IMR-90 (cell line): ENCODE measurements around the gene STK32A. TPM values are rescaled to one million over a fixed set of nuclear protein-coding genes. Genes with fewer than 3 reads are reported as not detected.

Source experiments
- ATAC-seq: fragments of 200-7000 bp; cut with Tn5 transposase; 2 replicates; pipeline ENCODE4 v1.9.1; 2020; ENCODE audit warnings: low read depth, mild to moderate bottlenecking, moderate library complexity
- BruUV-seq: library from RNA; stranded (reverse); fragments of 400-500 nt; replicated peaks from 2 replicates; lab custom pipeline; 2021; lab: Mats Ljungman, UMichigan
- CTCF ChIA-PET: fragments of 300-600 bp; formaldehyde crosslinking; extraction: SDS; loops from one replicate; lab custom pipeline; 2021; ENCODE audit warnings: antibody characterized with exemption; lab: Yijun Ruan, JAX
- POLR2A ChIA-PET: fragments of 300-600 bp; sonication (Branson Sonifier 250); formaldehyde crosslinking; loops from one replicate; lab custom pipeline; 2022; ENCODE audit warnings: antibody characterized with exemption; ENCODE audit not compliant: unreplicated experiment; lab: Charles Lee
- DNase-seq: peaks from one replicate; pipeline ENCODE4 v3.0.0; 2013
- H2AFZ ChIP-seq: replicated peaks from 2 replicates; pipeline ENCODE3; 2013; ENCODE audit warnings: low read length, mild to moderate bottlenecking; ENCODE audit not compliant: poor library complexity
- H2AK5ac ChIP-seq: 2 replicates; pipeline ENCODE4 v1.6.1; 2013; ENCODE audit warnings: low read depth, low read length, inconsistent platforms
- H2AK9ac ChIP-seq: replicated peaks from 2 replicates; pipeline ENCODE3; 2013; ENCODE audit warnings: mild to moderate bottlenecking, low read depth, low read length, moderate library complexity; ENCODE audit not compliant: poor library complexity
- H2BK120ac ChIP-seq: 2 replicates; pipeline ENCODE4 v1.6.1; 2013; ENCODE audit warnings: low read depth, low read length, inconsistent platforms
- H2BK15ac ChIP-seq: 3 replicates; pipeline ENCODE4 v1.6.1; 2013; ENCODE audit warnings: low read depth, low read length, inconsistent platforms
- H2BK20ac ChIP-seq: 2 replicates; pipeline ENCODE4 v1.6.1; 2013; ENCODE audit warnings: low read depth, mild to moderate bottlenecking, inconsistent platforms, low read length, moderate library complexity
- H2BK5ac ChIP-seq: 2 replicates; pipeline ENCODE4 v1.6.1; 2013; ENCODE audit warnings: mild to moderate bottlenecking, low read depth, low read length, inconsistent platforms; ENCODE audit not compliant: poor library complexity, severe bottlenecking
- H3K14ac ChIP-seq: replicated peaks from 2 replicates; pipeline ENCODE4 v1.6.1; 2013; ENCODE audit warnings: low read depth, low read length, inconsistent platforms
- H3K18ac ChIP-seq: 2 replicates; pipeline ENCODE4 v1.6.1; 2013; ENCODE audit warnings: low read depth, low read length, control low read depth
- H3K23ac ChIP-seq: 2 replicates; pipeline ENCODE4 v1.6.1; 2013; ENCODE audit warnings: low read depth, low read length, inconsistent platforms
- H3K27ac ChIP-seq: 2 replicates; pipeline ENCODE4 v1.5.1; 2013; ENCODE audit warnings: mild to moderate bottlenecking, control low read depth, low read length; ENCODE audit not compliant: insufficient read depth
- H3K27me3 ChIP-seq: 2 replicates; pipeline ENCODE4 v1.6.1; 2013; ENCODE audit warnings: low read length; ENCODE audit not compliant: control insufficient read depth, insufficient read depth
- H3K36me3 ChIP-seq: 2 replicates; pipeline ENCODE4 v1.6.1; 2013; ENCODE audit warnings: low read length, mixed read lengths; ENCODE audit not compliant: control insufficient read depth, insufficient read depth
- H3K4ac ChIP-seq: 2 replicates; pipeline ENCODE4 v1.6.1; 2013; ENCODE audit warnings: low read depth, low read length, inconsistent platforms
- H3K4me1 ChIP-seq: 2 replicates; pipeline ENCODE4 v1.6.1; 2013; ENCODE audit warnings: low read length, mixed read lengths; ENCODE audit not compliant: control insufficient read depth, insufficient read depth
- H3K4me2 ChIP-seq: 2 replicates; pipeline ENCODE4 v1.6.1; 2013; ENCODE audit warnings: low read depth, mild to moderate bottlenecking, control low read depth, low read length, moderate library complexity
- H3K4me3 ChIP-seq: 2 replicates; pipeline ENCODE4 v1.5.1; 2013; ENCODE audit warnings: low read depth, mild to moderate bottlenecking, control low read depth, low read length, moderate library complexity; ENCODE audit not compliant: insufficient read depth
- H3K56ac ChIP-seq: 2 replicates; pipeline ENCODE4 v1.6.1; 2013; ENCODE audit warnings: low read length, inconsistent platforms; ENCODE audit not compliant: insufficient read depth; ENCODE audit errors: extremely low read depth
- H3K79me1 ChIP-seq, 2 experiments: 2 replicates each; pipeline ENCODE4 v1.6.1; 2013; ENCODE audit warnings: low read length in 2 of 2, inconsistent platforms in 1 of 2, low read depth in 1 of 2
- H3K9ac ChIP-seq: 2 replicates; pipeline ENCODE4 v1.6.1; 2013; ENCODE audit warnings: low read depth, low read length, control low read depth
- H3K9me1 ChIP-seq: 2 replicates; pipeline ENCODE4 v1.6.1; 2013; ENCODE audit warnings: low read length, inconsistent platforms; ENCODE audit not compliant: insufficient read depth
- H3K9me3 ChIP-seq: 2 replicates; pipeline ENCODE4 v1.6.1; 2013; ENCODE audit warnings: low read length; ENCODE audit not compliant: control insufficient read depth, insufficient read depth
- H4K20me1 ChIP-seq: 2 replicates; pipeline ENCODE4 v1.6.1; 2013; ENCODE audit warnings: low read length, inconsistent platforms; ENCODE audit not compliant: insufficient read depth
- H4K5ac ChIP-seq: 2 replicates; pipeline ENCODE4 v1.6.1; 2013; ENCODE audit warnings: mild to moderate bottlenecking, low read depth, low read length, control low read depth
- H4K8ac ChIP-seq, 2 experiments: 2 replicates each; pipeline ENCODE4 v1.6.1; 2013; ENCODE audit warnings: low read depth in 2 of 2, low read length in 2 of 2, control low read depth in 1 of 2, inconsistent platforms in 1 of 2
- H4K91ac ChIP-seq: 2 replicates; pipeline ENCODE4 v1.6.1; 2013; ENCODE audit warnings: low read depth, low read length, inconsistent platforms; ENCODE audit not compliant: insufficient read depth
- BHLHE40 ChIP-seq: fragments of 150-350 bp; IDR thresholded peaks from 2 replicates; pipeline ENCODE4 v1.6.1; 2016; ENCODE audit warnings: mild to moderate bottlenecking, low read depth, low read length
- ELK1 ChIP-seq: fragments of 150-350 bp; IDR thresholded peaks from 2 replicates; pipeline ENCODE4 v1.6.1; 2016; ENCODE audit warnings: low read depth, mild to moderate bottlenecking, low read length, moderate library complexity, borderline replicate concordance
- MAFK ChIP-seq: IDR thresholded peaks from 2 replicates; pipeline ENCODE4 v1.6.1; 2012; ENCODE audit warnings: low read depth, low read length, improper control_type of control experiment
- POLR2A ChIP-seq: IDR thresholded peaks from 2 replicates; pipeline ENCODE4 v1.6.1; 2012; ENCODE audit warnings: mild to moderate bottlenecking, low read depth, low read length
- RAD21 ChIP-seq: IDR thresholded peaks from 2 replicates; pipeline ENCODE4 v1.6.1; 2012; ENCODE audit warnings: low read length, improper control_type of control experiment
- RCOR1 ChIP-seq: IDR thresholded peaks from 2 replicates; pipeline ENCODE4 v1.6.1; 2012; ENCODE audit warnings: mild to moderate bottlenecking, low read length, improper control_type of control experiment; ENCODE audit not compliant: insufficient replicate concordance
- SMC3 ChIP-seq: fragments of 150-350 bp; IDR thresholded peaks from 2 replicates; pipeline ENCODE4 v1.6.1; 2016; ENCODE audit warnings: low read depth, mild to moderate bottlenecking, antibody characterized with exemption, low read length, moderate library complexity
- USF2 ChIP-seq: fragments of 150-350 bp; IDR thresholded peaks from 2 replicates; pipeline ENCODE4 v1.6.1; 2017; ENCODE audit warnings: mild to moderate bottlenecking, antibody characterized with exemption, low read length, low read depth
- WGBS, 2 experiments: methylation state at CpG; one replicate each; pipeline versions ENCODE4 v1.1.5 to v1.1.7; 2013; ENCODE audit warnings: missing lambda C conversion rate in 2 of 2; ENCODE audit not compliant: insufficient read length in 1 of 2; ENCODE audit errors: extremely low coverage in 2 of 2; 5-methylcytosine and 5-hydroxymethylcytosine counted together
- dilution Hi-C: fragments of 300-500 bp; cut with HindIII; formaldehyde crosslinking; loops from one replicate; pipeline ENCODE4 v1.14.3; 2018; ENCODE audit warnings: low sequenced_read_pairs; ENCODE audit not compliant: unreplicated experiment
- in situ Hi-C: fragments of 300-500 bp; cut with MboI; formaldehyde crosslinking; loops from 3 replicates; pipeline ENCODE4 v1.14.3; 2019; ENCODE audit warnings: low sequenced_read_pairs, inconsistent platforms, mixed read lengths
- intact Hi-C: fragments of 100-400 bp; cut with micrococcal nuclease; formaldehyde crosslinking; loops from 2 replicates; pipeline ENCODE4 v1.10.0; 2022
- polyA plus RNA-seq, 3 experiments: library from polyadenylated mRNA; depleted of rRNA; stranded (reverse); fragments of >200 nt; gene quantifications; 2 replicates each; pipeline ENCODE4 v1.2.3, GENCODE V29; 2012; ENCODE audit warnings: low replicate concordance in 1 of 3
- total RNA-seq: library from RNA; depleted of rRNA; stranded (reverse); fragments of >200 nt; gene quantifications from 2 replicates; pipeline ENCODE4 v1.2.3, GENCODE V29; 2012

STK32A gene
- total and polyA plus RNA-seq, 2 of the 4 experiments (the other 2 are of a cell fraction) = 0.12 to 0.18 TPM

GRCh38 chr5:147203213-147203612 lies 31.6 kb upstream of the STK32A start:
- Histone ChIP-seq H2AK5ac (no peak overlapping the region), H4K20me1 (no peaks in the 10 kb centered on the region), H4K8ac (no peak overlapping the region), H3K4me2 (no peak overlapping the region), H3K4me1 (no peaks in the 10 kb centered on the region), H3K9ac (no peak overlapping the region), H3K27ac (no peak overlapping the region), H2BK20ac (no peak overlapping the region), H3K23ac (no peak overlapping the region), H3K27me3 (no peaks in the 10 kb centered on the region), H3K36me3 (no peaks in the 10 kb centered on the region), H4K91ac (no peak overlapping the region), H3K56ac (no peak overlapping the region), H2BK15ac (no peak overlapping the region), H3K9me3 (no peaks in the 10 kb centered on the region), H2AFZ (no peak overlapping the region), H2BK5ac (no peak overlapping the region), H3K14ac (no peak overlapping the region), H3K4me3 (no peak overlapping the region), H2AK9ac (no peak overlapping the region), H2BK120ac (no peak overlapping the region), H4K5ac (no peak overlapping the region), H3K18ac (no peak overlapping the region), H3K79me1 (no peaks in the 10 kb centered on the region), H3K4ac (no peak overlapping the region), H3K9me1 (no peaks in the 10 kb centered on the region)
- ATAC-seq = no peak
- ChIA-PET CTCF (interaction anchor here (1.1 to 2.5 kb wide), 1 partner anchor 14 kb away, joined by 3 to 12 read pairs; no protein-coding TSS in a partner anchor), POLR2A (no interaction called here)
- dilution Hi-C loops (no loop called here), in situ Hi-C loops (no loop called here), intact Hi-C loops (no loop called here)
- no TSS peak for BruUV-seq
- no peak for TF ChIP-seq MAFK
- TF ChIP-seq SMC3 = no peak
- no peak for TF ChIP-seq RAD21
- TF ChIP-seq USF2 = no peak
- TF ChIP-seq RCOR1 = no peak
- no peak for TF ChIP-seq ELK1
- TF ChIP-seq BHLHE40 = no peak
- no peak for TF ChIP-seq POLR2A
- no CpG with 5 or more reads among the region's 4 CpGs for WGBS, 2 experiments
- no peak for DNase-seq
